Measurements from ENCODE around the gene ZNF600.
"Not testable (repeated sequence)": the region's sequence is repeated elsewhere in the genome, so short reads cannot be mapped to it uniquely, and the experiment has no call there.

The ZNF600 gene

DNA sequence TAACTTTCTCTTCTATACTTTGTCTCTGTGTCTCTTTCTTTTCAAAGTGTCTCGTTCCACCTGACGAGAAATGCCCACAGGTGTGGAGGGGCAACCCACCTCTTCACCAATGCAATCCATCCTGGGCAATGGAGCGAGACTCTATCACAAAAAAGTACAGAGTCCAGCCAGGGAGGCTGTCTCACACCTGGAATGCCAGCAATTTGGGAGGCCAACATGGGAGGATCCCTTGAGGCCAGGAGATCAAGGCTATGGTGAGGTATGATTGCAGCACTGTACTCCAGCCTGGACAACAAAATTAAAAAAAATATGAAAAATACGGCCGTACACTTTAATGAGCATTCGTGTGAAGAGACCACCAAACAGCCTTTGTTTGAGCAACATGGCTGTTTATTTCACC, 2.8 kb upstream of the ZNF600 start:
- peaks cover 14% of the 10 kb centered on the region for H3K79me2 ChIP-seq (ENCODE audit: control insufficient read depth, low read length)
- H3K9me3 ChIP-seq (ENCODE audit: control insufficient read depth, insufficient read depth, low read length), result no peaks in the 10 kb centered on the region
- H3K27me3 ChIP-seq (ENCODE audit: control insufficient read depth, low read length), result no peaks in the 10 kb centered on the region
- H3K4me2 ChIP-seq (ENCODE audit: low read length), result no peak overlapping the region
- no peaks in the 10 kb centered on the region for H3K9me2 ChIP-seq (replicated peaks; ENCODE audit: control insufficient read depth, low read length)
- no peaks in the 10 kb centered on the region; the same call in 1 of the 2 replicates for H3K36me3 ChIP-seq (ENCODE audit: control insufficient read depth, low read length)
- no peak overlapping the region for H3K4me3 ChIP-seq (ENCODE audit: low read length)
- TF ChIP-seq, protein P1, sequence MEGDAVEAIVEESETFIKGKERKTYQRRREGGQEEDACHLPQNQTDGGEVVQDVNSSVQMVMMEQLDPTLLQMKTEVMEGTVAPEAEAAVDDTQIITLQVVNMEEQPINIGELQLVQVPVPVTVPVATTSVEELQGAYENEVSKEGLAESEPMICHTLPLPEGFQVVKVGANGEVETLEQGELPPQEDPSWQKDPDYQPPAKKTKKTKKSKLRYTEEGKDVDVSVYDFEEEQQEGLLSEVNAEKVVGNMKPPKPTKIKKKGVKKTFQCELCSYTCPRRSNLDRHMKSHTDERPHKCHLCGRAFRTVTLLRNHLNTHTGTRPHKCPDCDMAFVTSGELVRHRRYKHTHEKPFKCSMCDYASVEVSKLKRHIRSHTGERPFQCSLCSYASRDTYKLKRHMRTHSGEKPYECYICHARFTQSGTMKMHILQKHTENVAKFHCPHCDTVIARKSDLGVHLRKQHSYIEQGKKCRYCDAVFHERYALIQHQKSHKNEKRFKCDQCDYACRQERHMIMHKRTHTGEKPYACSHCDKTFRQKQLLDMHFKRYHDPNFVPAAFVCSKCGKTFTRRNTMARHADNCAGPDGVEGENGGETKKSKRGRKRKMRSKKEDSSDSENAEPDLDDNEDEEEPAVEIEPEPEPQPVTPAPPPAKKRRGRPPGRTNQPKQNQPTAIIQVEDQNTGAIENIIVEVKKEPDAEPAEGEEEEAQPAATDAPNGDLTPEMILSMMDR (IDR thresholded peaks at IDR 0.05; ENCODE audit: low read depth, low read length, poor library complexity, severe bottlenecking), result no peak
- TF ChIP-seq EZH2phosphoT487 (IDR thresholded peaks at IDR 0.05; ENCODE audit: borderline replicate concordance, low read length), result no peak
- no peaks in the 10 kb centered on the region for H4K20me1 ChIP-seq (ENCODE audit: control insufficient read depth, insufficient read depth, low read depth, low read length)
- peaks cover 6% of the 10 kb centered on the region; the same call in 1 of the 2 replicates for H3K4me1 ChIP-seq (ENCODE audit: control insufficient read depth, low read length)
- H3K27ac ChIP-seq (ENCODE audit: low read depth, low read length), result no peak overlapping the region
- H3F3A ChIP-seq (ENCODE audit: control insufficient read depth, insufficient read depth), result no peaks in the 10 kb centered on the region

GRCh38 chr19:52786078-52786463, 520 bp downstream of the ZNF600 start:
- TF ChIP-seq, protein P1 (IDR thresholded peaks at IDR 0.05; ENCODE audit: low read depth, low read length, poor library complexity, severe bottlenecking), result no peak
- no peak for TF ChIP-seq EZH2phosphoT487 (IDR thresholded peaks at IDR 0.05; ENCODE audit: borderline replicate concordance, low read length)

GRCh38 chr19:52785506-52785905, 1.1 kb downstream of the ZNF600 start:
- Histone ChIP-seq H3K27ac (ENCODE audit: low read depth, low read length) (no peak overlapping the region), H3K4me1 (ENCODE audit: control insufficient read depth, low read length) (peaks cover 6% of the 10 kb centered on the region; the same call in 1 of the 2 replicates), H3K9me2 (replicated peaks; ENCODE audit: control insufficient read depth, low read length) (no peaks in the 10 kb centered on the region), H4K20me1 (ENCODE audit: control insufficient read depth, insufficient read depth, low read depth, low read length) (no peaks in the 10 kb centered on the region), H3K4me3 (ENCODE audit: low read length) (peak overlapping the region; percentile 94), H3K9me3 (ENCODE audit: control insufficient read depth, insufficient read depth, low read length) (no peaks in the 10 kb centered on the region), H3K79me2 (ENCODE audit: control insufficient read depth, low read length) (peaks cover 17% of the 10 kb centered on the region), H3K4me2 (ENCODE audit: low read length) (peak overlapping the region; percentile 69), H3K36me3 (ENCODE audit: control insufficient read depth, low read length) (peaks cover 4% of the 10 kb centered on the region), H3K27me3 (ENCODE audit: control insufficient read depth, low read length) (no peaks in the 10 kb centered on the region), H3F3A (ENCODE audit: control insufficient read depth, insufficient read depth) (no peaks in the 10 kb centered on the region)
- no peak for TF ChIP-seq EZH2phosphoT487 (IDR thresholded peaks at IDR 0.05; ENCODE audit: borderline replicate concordance, low read length)
- TF ChIP-seq, protein P1 (IDR thresholded peaks at IDR 0.05; ENCODE audit: low read depth, low read length, poor library complexity, severe bottlenecking), result no peak

More at GRCh38 chr19:52786078-52786463, 520 bp downstream of the ZNF600 start:
- Histone ChIP-seq H3K36me3 (ENCODE audit: control insufficient read depth, low read length) (peaks cover 4% of the 10 kb centered on the region), H3K4me3 (ENCODE audit: low read length) (peak overlapping the region; percentile 94), H3K9me2 (replicated peaks; ENCODE audit: control insufficient read depth, low read length) (no peaks in the 10 kb centered on the region), H3F3A (ENCODE audit: control insufficient read depth, insufficient read depth) (no peaks in the 10 kb centered on the region), H3K4me2 (ENCODE audit: low read length) (peak overlapping the region; percentile 69), H3K27ac (ENCODE audit: low read depth, low read length) (no peak overlapping the region), H3K4me1 (ENCODE audit: control insufficient read depth, low read length) (peaks cover 6% of the 10 kb centered on the region; the same call in 1 of the 2 replicates), H3K27me3 (ENCODE audit: control insufficient read depth, low read length) (no peaks in the 10 kb centered on the region), H4K20me1 (ENCODE audit: control insufficient read depth, insufficient read depth, low read depth, low read length) (no peaks in the 10 kb centered on the region), H3K9me3 (ENCODE audit: control insufficient read depth, insufficient read depth, low read length) (no peaks in the 10 kb centered on the region), H3K79me2 (ENCODE audit: control insufficient read depth, low read length) (peaks cover 17% of the 10 kb centered on the region)

DNA sequence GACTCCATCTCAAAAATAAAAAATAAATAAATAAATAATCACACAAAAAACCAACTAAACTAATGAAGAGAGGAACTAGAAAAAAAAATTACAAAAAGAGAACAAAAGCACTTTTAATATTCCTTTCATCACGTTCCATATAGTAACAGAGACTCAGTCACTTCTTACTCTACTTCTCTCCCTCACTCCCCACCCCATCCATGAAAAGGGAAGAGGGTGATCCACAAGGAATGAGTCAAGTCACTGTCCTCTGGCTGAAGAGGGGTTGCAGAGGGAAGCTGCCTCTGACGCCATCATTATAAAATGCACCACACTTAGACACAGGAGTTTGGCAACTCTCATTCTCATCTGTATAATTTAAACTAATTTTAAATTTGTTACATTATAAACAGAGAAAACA, 3.7 kb downstream of the ZNF600 start:
- not testable (repeated sequence) for H3K27ac ChIP-seq (ENCODE audit: low read depth, low read length); H3K9me2 ChIP-seq (replicated peaks; ENCODE audit: control insufficient read depth, low read length); H3K4me1 ChIP-seq (ENCODE audit: control insufficient read depth, low read length); H3K27me3 ChIP-seq (ENCODE audit: control insufficient read depth, low read length); H3K9me3 ChIP-seq (ENCODE audit: control insufficient read depth, insufficient read depth, low read length); H3K4me2 ChIP-seq (ENCODE audit: low read length); H3K36me3 ChIP-seq (ENCODE audit: control insufficient read depth, low read length); H3F3A ChIP-seq (ENCODE audit: control insufficient read depth, insufficient read depth); H4K20me1 ChIP-seq (ENCODE audit: control insufficient read depth, insufficient read depth, low read depth, low read length); H3K4me3 ChIP-seq (ENCODE audit: low read length)
- H3K79me2 ChIP-seq (ENCODE audit: control insufficient read depth, low read length), result peaks cover 17% of the 10 kb centered on the region

All from DOHH2 (cell line).